GM10847 (cell line): ENCODE results near the gene DPEP2NB.
"Not testable (repeated sequence)": the region's sequence is repeated elsewhere in the genome, so short reads cannot be mapped to it uniquely, and the experiment has no call there.

Experiments
- POLR2A ChIP-seq: IDR thresholded peaks from 2 replicates; pipeline ENCODE4 v1.6.1; 2011; ENCODE audit not compliant: insufficient read length; ENCODE audit errors: extremely low read depth

DPEP2NB gene

GRCh38 chr16:68022278-68022727 is 6.6 kb upstream of the DPEP2NB start:
- no peak for TF ChIP-seq POLR2A

- TF ChIP-seq POLR2A, result no peak
These were observed 5.8 kb upstream of the DPEP2NB start for GRCh38 chr16:68021490-68021889.

- no peak for TF ChIP-seq POLR2A
These were observed 3.5 kb upstream of the DPEP2NB start for GRCh38 chr16:68019167-68019680.

- no peak for TF ChIP-seq POLR2A
These were observed 2.3 kb downstream of the DPEP2NB start for GRCh38 chr16:68013440-68013839.

DNA sequence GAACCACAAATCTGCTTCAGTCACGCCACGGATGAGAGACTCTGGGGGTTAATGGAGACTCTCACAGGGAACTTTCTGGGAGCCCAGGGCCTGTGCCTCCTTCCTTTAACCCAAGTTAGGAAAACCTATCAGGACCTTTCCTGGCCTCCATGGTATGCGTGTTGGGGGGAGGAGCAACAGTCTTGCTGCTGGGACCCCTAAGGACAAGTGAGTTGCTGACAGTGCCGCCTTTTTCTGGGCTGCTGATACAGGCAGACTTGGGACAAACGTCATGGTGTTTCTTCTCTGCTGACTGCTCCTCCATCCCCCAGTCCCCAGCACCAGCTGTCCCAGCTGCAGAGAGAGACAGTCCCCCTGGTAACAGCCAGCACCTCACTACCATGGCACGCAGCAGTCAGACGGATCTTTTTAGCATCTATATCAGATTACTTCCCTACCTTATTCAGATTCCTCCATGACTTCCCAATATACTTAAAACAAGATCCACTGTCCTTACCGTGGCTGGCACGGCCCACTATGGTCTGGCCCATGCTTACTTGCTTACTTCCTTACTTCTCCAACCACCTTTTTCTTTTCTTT is 6.5 kb downstream of the DPEP2NB start:
- TF ChIP-seq POLR2A, result no peak

GRCh38 chr16:68005786-68006286 is 9.9 kb downstream of the DPEP2NB start:
- no peak for TF ChIP-seq POLR2A

DNA sequence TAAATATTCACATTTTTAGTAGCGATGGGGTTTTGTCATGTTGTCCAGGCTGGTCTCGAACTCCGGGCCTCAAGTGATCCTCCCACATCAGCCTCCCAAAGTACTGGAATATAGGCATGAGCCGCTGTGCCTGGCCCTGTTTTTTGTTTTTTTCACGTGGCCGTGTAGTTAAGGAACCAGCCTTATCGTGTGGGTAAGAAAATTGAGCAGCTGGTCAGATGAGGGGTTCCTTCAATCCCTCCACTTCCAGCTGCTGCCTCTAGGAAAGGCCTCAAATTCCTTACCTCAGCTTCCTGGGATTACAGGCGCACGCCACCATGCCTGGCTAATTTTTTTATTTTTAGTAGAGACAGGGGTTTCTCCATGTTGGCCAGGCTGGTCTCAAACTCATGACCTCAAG is 10.5 kb downstream of the DPEP2NB start:
- TF ChIP-seq POLR2A, result no peak

GRCh38 chr16:68003031-68003430 is 12.7 kb downstream of the DPEP2NB start:
- TF ChIP-seq POLR2A, result no peak

DNA sequence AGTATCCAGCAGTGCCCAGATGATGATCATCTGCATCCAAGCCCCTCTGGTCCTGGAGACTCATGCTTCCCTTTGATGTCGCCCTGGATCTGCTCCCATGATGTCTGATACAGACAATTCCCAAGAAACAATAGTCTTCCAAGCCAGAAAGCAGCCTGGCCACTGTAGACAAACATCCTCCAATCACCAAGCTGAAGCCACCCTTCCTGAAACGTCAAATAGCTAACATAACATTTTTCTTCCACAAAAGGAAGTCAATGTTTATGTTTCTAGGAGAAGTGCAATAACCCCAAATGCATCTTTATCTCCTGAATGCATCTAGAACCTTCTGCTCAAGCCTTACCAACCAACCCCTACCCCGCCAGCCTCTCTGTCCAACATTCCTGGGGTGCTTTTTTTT is 15.3 kb downstream of the DPEP2NB start:
- no peak for TF ChIP-seq POLR2A

DNA sequence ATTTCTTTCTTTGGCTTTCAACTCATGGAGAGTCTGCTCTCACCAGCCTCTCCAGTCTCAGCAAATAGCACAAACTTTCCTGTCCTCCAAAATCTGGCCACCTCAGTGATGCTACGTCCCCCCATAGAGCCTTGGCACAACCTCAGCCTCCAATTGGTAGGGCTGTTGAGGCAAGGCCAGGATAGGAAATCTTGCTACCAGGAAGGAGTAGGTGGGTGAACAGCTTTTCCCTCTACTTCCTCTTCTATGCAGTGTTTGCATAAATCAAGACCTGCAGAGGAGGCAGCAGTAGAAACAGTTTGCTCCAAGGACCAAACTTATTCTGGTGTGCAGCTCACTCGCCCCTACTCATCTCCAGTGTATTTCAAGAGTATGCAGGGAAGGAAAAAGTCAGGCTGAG is 15.7 kb downstream of the DPEP2NB start:
- no peak for TF ChIP-seq POLR2A

DNA sequence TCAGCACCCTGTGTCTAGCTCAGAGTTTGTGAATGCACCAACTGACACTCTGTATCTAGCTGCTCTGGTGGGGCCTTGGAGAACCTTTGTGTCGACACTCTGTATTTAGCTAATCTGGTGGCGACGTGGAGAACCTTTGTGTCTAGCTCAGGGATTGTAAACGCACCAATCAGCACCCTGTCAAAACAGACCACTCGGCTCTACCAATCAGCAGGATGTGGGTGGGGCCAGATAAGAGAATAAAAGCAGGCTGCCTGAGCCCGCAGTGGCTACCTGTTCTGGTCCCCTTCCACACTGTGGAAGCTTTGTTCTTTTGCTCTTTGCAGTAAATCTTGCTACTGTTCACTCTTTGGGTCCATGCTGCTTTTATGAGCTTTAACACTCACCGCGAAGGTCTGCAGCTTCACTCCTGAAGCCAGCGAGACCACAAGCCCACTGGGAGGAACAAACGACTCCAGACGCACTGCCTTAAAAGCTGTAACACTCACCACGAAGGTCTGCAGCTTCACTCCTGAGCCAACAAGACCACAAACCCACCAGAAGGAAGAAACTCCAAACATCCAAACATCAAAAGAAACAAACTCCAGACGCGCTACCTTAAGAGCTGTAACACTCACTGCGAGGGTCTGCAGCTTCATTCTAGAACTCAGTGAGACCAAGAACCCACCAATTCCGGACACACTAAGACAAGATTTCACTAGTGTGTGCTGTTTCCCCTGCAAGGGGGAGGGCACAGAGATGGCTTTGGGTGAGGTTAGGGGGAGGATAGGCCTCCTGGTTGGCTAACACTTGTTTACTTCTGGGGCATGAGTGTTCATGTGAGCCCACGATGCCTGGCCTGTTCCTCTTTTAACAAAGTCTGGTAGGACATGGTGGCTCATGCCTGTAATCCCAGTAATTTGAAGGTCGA is 16.7 kb downstream of the DPEP2NB start, which contains the start of gene DPEP2:
TSS of gene DPEP2 (minus strand) at position 706 of the 910 bp plus-strand sequence. CDS start 6,272 bp downstream, outside the sequence.
- TF ChIP-seq POLR2A, result not testable (repeated sequence)

DNA sequence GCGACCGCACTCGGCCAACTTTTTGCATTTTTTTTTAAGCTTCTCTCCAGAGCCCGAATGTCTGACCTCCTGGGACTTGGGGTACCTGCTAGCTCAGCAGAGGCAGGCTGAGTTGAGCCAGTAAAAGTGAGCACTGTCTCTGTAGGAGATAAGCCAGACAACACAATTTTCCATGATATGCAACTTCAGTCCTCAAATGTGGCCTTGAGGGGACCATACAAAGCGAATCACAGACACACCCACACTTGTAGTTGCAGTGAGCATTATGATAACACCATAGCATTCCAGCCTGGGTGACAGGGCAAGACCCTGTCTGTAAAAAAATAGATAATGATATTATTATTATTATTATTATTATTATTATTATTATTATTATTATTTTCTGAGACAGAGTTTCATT is 19.0 kb downstream of the DPEP2NB start:
- TF ChIP-seq POLR2A, result no peak

GRCh38 chr16:67995423-67995822 is 20.3 kb downstream of the DPEP2NB start:
- no peak for TF ChIP-seq POLR2A

- TF ChIP-seq POLR2A, result no peak
These were observed 22.3 kb downstream of the DPEP2NB start for GRCh38 chr16:67993207-67994039.

DNA sequence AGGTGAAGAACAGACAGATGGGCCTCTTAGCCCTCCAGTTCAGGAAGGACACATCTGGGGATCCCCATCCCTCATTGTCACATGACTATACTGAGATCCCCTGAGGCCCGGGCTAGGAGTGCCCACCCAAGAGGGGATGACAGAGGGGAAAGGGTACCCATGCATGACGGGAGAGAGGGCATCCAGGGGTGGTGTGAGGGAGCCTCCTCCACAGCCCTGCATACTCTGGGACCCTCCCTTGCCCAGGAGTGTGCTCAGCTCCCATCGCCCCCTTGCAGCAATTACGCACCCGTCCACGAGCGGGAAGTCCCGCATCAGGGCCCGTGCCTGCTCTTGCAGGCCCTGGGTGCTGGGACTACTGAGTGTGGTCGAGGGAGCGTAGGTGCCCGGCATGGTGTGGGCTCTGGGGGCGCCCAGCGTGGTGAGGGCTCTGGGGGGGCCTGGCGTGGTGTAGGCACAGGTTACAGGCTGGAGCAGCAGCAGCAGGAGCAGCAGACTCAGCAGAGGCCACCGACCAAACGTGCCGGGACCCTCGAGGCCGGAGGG is 23.0 kb downstream of the DPEP2NB start:
- TF ChIP-seq POLR2A, result no peak
